Measurements from ENCODE around the gene STPG2. TPM values are rescaled to one million over a fixed set of nuclear protein-coding genes. Genes with fewer than 3 reads are reported as not detected.

STPG2 gene
- total RNA-seq, 1 experiment from 2014 or later = 0.20 TPM

DNA sequence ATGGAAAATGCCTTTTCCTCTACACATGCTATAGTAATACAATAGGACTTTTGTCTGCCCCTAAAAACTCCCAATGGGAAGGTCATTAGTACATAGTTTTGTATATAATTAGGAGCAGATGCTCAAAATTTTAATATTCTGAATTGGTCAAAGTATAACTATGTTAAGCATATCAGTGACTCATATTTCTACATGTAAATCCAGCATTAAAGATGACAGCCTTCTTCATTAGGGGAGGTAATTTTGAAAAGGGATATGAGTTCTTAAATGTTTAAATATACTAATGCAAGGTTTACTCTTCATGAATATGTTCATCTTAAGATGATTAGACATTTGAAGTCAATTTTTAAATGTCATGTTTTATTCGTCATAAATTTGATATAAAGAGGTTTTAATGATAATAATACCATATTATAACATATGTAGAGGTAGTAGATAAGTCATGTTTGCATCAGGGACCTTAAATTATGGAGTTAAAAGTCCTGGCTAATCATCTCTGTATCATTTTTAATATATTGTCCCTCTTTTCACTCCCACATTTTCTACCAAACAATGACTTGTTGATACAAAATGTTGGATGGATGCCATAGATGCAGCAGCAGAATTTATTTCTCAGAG lies 218.8 kb downstream of the STPG2 start:
- Histone ChIP-seq H3K23me2 (ENCODE audit: insufficient read length, low read depth, low read length, poor library complexity, severe bottlenecking) (no peaks in the 10 kb centered on the region), H3K4me1 (ENCODE audit: insufficient read depth, low read length) (no peaks in the 10 kb centered on the region), H3K23ac (ENCODE audit: insufficient read length, low read depth, low read length) (no peak overlapping the region), H4K5ac (ENCODE audit: insufficient read length, low read depth, low read length) (no peak overlapping the region), H2AK5ac (ENCODE audit: insufficient read length, low read length) (no peak overlapping the region), H3K79me1 (ENCODE audit: insufficient read depth, low read depth, low read length, poor library complexity, severe bottlenecking) (no peaks in the 10 kb centered on the region), H3K18ac (ENCODE audit: insufficient read length, low read depth, low read length) (no peak overlapping the region), H2BK120ac (ENCODE audit: low read depth, low read length, poor library complexity, severe bottlenecking) (no peak overlapping the region), H3K14ac (ENCODE audit: insufficient read depth, low read length) (no peak overlapping the region), H3T11ph (ENCODE audit: low read length) (no peak overlapping the region), H2BK15ac (ENCODE audit: low read depth, low read length) (no peak overlapping the region), H2AFZ (ENCODE audit: low read length) (no peak overlapping the region), H2BK12ac (ENCODE audit: insufficient read length, low read depth, low read length) (no peak overlapping the region), H3K56ac (ENCODE audit: insufficient read length, low read depth, low read length) (no peak overlapping the region), H3K4me2 (ENCODE audit: insufficient read depth, insufficient read length, low read length) (no peak overlapping the region), H3K27me3 (ENCODE audit: insufficient read depth, low read length) (no peaks in the 10 kb centered on the region), H3K27ac (ENCODE audit: insufficient read length, low read depth, low read length) (no peak overlapping the region), H4K20me1 (ENCODE audit: control insufficient read depth, insufficient read depth, insufficient read length) (no peaks in the 10 kb centered on the region), H3K9me3 (ENCODE audit: control insufficient read depth, low read depth, low read length) (no peaks in the 10 kb centered on the region), H4K91ac (ENCODE audit: insufficient read length, low read depth, low read length) (no peak overlapping the region), H4K8ac (replicated peaks; ENCODE audit: insufficient read length, low read depth, low read length) (no peak overlapping the region), H3K9ac (ENCODE audit: extremely low read depth, insufficient read length, low read length) (no peak overlapping the region), H3K4ac (ENCODE audit: low read depth, low read length) (no peak overlapping the region), H2BK5ac (ENCODE audit: insufficient read length, low read length) (no peak overlapping the region), H3K79me2 (ENCODE audit: insufficient read depth, low read length) (no peaks in the 10 kb centered on the region), H2BK20ac (ENCODE audit: low read depth, low read length, poor library complexity, severe bottlenecking) (no peak overlapping the region)
- TF ChIP-seq, protein P1, sequence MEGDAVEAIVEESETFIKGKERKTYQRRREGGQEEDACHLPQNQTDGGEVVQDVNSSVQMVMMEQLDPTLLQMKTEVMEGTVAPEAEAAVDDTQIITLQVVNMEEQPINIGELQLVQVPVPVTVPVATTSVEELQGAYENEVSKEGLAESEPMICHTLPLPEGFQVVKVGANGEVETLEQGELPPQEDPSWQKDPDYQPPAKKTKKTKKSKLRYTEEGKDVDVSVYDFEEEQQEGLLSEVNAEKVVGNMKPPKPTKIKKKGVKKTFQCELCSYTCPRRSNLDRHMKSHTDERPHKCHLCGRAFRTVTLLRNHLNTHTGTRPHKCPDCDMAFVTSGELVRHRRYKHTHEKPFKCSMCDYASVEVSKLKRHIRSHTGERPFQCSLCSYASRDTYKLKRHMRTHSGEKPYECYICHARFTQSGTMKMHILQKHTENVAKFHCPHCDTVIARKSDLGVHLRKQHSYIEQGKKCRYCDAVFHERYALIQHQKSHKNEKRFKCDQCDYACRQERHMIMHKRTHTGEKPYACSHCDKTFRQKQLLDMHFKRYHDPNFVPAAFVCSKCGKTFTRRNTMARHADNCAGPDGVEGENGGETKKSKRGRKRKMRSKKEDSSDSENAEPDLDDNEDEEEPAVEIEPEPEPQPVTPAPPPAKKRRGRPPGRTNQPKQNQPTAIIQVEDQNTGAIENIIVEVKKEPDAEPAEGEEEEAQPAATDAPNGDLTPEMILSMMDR (conservative IDR thresholded peaks at IDR 0.05) = no peak
- Mint-ChIP-seq H3K27me3 (ENCODE audit: low read depth) (no peaks in the 10 kb centered on the region; the same call in 1 of the 2 replicates), H3K27ac (no peak overlapping the region), H3K9me3 (peaks cover 0 to 2% of the 10 kb centered on the region in 2 experiments; a peak in 1 of 5 replicates), H3K36me3 (ENCODE audit: insufficient read depth in 1 of 3, low read depth in 3 of 3) (peaks cover 0 to 6% (median 2%) of the 10 kb centered on the region in 3 experiments; a peak in 1 of 7 replicates), H3K4me1 (no peaks in the 10 kb centered on the region), H3K4me3 (no peak overlapping the region)
- no CpG with 5 or more reads among the region's 1 CpG for WGBS (ENCODE audit: extremely low coverage, insufficient read length, low lambda C conversion rate)
- no peak for DNase-seq

All from H9 (cell line).